Measurements from ENCODE around the gene GRM4.

GRM4 gene

DNA sequence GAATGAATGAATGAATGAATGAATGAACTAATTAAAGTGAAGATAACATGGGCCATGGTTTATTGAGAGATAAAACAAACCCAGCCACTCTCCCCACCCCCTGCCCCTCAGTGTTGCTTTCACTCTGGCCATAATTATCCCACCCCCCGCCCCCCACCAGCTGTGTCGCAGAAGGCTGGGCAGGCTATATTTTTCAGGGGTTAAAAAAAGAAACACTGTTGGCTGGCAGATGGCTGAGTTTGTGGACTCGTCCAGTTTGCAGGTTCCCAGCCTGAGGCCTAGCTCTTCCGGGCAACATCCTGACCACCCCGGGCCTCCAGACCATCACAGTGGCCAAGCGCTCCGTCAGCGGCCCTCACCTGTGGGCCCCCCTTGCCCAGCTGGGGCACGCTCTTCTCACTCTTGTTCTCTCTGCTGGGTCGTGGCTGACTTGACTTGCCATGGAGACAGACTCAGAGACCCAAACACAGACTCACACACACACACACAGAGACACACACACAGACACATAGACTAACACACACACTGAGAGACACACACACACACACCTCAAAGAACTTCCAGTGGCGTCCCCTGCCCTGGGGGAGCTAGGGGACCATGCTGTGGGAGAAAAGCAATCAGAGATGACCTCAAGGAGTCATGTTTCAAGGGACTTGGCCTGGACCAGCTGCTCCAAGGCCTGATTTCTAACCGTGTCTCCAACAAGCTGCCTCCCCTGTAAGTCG, 2.2 kb upstream of the GRM4 start:
- no peak overlapping the region for H3K4me3 ChIP-seq
- no peak for TF ChIP-seq FOXP2 (optimal IDR thresholded peaks at IDR 0.05; ENCODE audit: control extremely low read depth, extremely low read length, insufficient read depth)
- H3K36me3 ChIP-seq (ENCODE audit: insufficient read depth, low read length), result no peaks in the 10 kb centered on the region
- DNase-seq (ENCODE audit: low read depth, low spot score), result no peak
- H3K27ac ChIP-seq, result no peak overlapping the region
- H3K9me3 ChIP-seq (ENCODE audit: low read depth, low read length), result no peaks in the 10 kb centered on the region
- H3K9ac ChIP-seq (ENCODE audit: insufficient read length), result no peak overlapping the region

DNA sequence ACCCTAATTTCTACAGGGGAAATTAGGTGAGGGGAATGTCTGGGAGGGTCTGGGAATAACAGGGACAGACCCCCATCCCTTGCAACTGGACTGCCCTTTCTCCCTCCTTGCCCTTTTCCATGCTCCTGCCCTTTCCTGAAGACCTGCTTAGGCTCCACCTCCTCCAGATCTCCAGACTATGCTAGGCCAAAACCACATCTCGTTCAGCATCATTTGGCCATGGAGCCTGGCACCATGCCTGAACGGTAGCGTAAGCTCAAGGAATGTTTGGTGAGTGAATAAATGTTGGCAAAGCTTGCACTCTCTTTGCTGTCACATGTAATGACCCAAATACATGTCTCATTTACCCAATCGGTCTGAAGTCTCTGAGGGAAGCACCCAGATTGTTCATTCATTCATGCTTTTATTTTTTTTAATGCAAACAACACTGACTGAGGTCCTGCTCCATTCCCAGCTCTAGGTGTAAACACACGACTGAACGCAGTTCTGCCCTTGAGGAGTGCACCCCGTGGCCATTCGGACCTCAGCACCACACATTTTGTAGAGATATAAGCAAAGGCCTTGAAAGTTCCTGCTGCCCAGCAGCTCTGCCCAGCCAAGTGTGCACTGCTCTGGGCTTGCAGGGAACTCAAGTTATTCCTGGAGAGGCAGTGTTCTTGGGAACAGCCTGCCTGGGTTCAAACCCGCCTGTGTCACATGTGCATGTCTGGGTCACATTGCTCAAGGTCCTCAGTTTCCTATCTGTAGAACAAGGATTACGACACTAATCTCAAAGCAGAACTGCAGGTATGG, 1.1 kb upstream of the GRM4 start:
- Histone ChIP-seq H3K9ac (ENCODE audit: insufficient read length) (no peak overlapping the region), H3K36me3 (ENCODE audit: insufficient read depth, low read length) (no peaks in the 10 kb centered on the region), H3K27ac (no peak overlapping the region), H3K4me3 (no peak overlapping the region), H3K9me3 (ENCODE audit: low read depth, low read length) (no peaks in the 10 kb centered on the region)
- no peak for DNase-seq (ENCODE audit: low read depth, low spot score)
- TF ChIP-seq EZH2 (IDR thresholded peaks at IDR 0.05), result no peak
- TF ChIP-seq POLR2AphosphoS5 (IDR thresholded peaks at IDR 0.05; ENCODE audit: borderline replicate concordance, low read depth, low read length), result no peak
- TF ChIP-seq FOXP2 (optimal IDR thresholded peaks at IDR 0.05; ENCODE audit: control extremely low read depth, extremely low read length, insufficient read depth), result no peak

DNA sequence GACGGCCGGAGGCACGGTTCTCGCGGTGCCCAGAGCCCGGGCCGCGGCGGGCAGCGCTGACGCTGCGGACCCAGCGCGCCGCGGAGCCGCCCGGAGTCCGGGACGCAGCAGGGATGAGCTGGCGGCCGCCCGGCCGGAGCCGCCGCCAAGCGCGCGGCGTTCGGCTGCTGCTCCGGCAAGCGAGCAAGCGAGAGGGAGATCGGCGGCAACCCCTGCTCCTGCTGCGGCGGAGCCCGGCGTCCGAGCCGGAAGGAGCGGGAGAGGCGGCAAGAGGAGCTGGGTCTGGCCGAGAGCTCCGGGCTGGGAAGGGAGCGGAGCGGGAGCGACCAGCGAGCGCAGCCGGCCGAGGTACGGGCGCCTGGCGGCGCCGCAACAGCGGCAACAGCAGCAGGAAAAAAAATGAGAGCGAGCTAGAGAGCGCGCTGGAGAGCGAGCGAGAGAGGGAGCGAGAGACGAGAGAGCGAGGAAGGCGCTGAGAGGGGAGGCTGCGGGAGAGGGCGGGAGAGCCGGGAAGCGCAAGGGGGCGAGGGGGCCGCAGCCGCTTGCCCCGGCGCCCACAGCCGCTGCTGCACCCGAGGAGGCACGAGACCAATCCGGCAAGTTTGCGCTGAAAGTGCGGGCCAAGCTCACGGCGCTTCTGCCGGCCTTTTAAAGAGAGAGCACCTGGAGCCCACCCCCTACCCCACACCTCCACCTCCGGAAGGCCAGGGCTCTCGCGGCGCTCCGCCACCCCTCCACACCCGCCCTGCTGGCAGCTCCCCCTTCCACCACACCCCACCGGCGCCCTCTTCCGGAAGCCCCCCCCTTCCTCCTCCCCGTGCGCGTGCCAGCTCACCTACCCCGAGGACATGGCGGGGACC, 496 bp downstream of the GRM4 start:
- Histone ChIP-seq H3K36me3 (ENCODE audit: insufficient read depth, low read length) (no peaks in the 10 kb centered on the region), H3K9ac (ENCODE audit: insufficient read length) (no peak overlapping the region), H3K4me3 (peak overlapping the region; percentile 71), H3K9me3 (ENCODE audit: low read depth, low read length) (no peaks in the 10 kb centered on the region), H3K27ac (no peak overlapping the region)
- TF ChIP-seq POLR2AphosphoS5 (IDR thresholded peaks at IDR 0.05; ENCODE audit: borderline replicate concordance, low read depth, low read length) (no peak), EZH2 (IDR thresholded peaks at IDR 0.05) (peak; percentile 46), FOXP2 (optimal IDR thresholded peaks at IDR 0.05; ENCODE audit: control extremely low read depth, extremely low read length, insufficient read depth) (no peak)
- no peak for DNase-seq (ENCODE audit: low read depth, low spot score)

DNA sequence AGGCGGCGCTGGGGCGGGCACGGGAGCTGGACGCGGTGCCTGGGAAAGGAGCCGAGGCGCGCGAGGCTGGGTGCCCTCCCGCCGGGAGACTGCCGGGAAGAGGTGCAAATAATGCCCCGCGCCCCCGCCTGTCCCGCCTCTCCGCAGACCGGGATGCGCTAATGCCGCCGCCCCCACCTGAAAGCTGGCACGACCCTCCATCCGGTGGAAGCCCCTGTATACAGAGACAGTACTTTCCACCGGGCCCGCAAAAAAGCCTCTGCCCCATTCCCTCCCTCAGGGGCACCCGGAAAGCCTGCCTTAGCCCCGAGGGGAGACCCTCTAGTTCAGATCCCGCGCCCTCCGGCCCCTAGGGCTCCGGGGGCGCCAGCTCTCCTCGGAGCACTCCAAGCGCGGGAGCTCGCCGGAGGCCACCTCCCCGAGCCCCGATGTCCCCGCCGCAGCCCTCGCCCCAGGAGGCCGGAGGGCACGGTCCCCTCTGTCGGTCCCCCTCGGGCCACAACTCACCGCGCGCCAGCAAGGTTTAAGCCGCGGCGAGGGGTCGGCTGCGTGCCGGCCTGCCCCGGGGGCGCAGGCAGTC, 1.2 kb downstream of the GRM4 start:
- Histone ChIP-seq H3K4me3 (peak overlapping the region; percentile 71), H3K9ac (ENCODE audit: insufficient read length) (no peak overlapping the region), H3K27ac (no peak overlapping the region), H3K9me3 (ENCODE audit: low read depth, low read length) (no peaks in the 10 kb centered on the region), H3K36me3 (ENCODE audit: insufficient read depth, low read length) (no peaks in the 10 kb centered on the region)
- TF ChIP-seq FOXP2 (optimal IDR thresholded peaks at IDR 0.05; ENCODE audit: control extremely low read depth, extremely low read length, insufficient read depth), result no peak
- peak; percentile 3 for TF ChIP-seq EZH2 (IDR thresholded peaks at IDR 0.05)
- DNase-seq (ENCODE audit: low read depth, low spot score), result no peak

DNA sequence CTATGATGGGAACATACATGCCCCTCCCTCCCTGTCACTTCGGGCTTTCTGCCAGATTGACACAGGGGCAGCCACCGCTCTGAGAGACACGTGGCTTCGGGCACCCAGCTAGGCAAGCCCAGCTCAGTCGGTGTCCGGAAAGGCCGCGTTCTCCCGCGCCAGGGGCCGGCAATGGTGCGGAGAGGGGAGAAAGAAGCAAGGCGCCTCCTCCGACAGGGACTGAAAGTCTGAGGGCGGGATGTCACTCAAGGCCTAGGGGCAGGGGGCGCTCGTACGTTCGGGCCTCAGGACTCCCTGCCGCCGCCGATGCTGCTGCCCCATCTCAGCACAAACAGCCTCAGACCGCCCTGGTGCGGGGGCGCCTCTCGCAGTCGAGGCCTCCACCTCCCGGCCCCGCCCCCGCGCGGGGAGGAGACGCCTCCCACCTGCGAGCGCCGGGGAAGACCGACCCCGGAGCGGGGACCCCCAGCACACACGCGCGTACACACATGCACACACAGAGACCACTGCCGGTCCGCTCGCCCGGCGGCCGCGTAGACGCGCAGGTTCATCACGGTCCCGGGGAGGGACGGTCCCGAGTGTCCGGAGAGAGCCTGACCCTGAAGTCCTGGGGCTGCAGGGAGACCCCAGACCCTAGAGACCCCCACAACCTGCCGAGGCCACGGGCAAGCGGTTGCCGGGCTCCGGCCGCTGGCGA, 1.9 kb downstream of the GRM4 start:
- no peak overlapping the region for H3K9ac ChIP-seq (ENCODE audit: insufficient read length)
- H3K4me3 ChIP-seq, result peak overlapping the region; percentile 71
- no peaks in the 10 kb centered on the region for H3K36me3 ChIP-seq (ENCODE audit: insufficient read depth, low read length)
- DNase-seq (ENCODE audit: low read depth, low spot score), result no peak
- TF ChIP-seq EZH2 (IDR thresholded peaks at IDR 0.05), result peak; percentile 83
- no peak for TF ChIP-seq POLR2AphosphoS5 (IDR thresholded peaks at IDR 0.05; ENCODE audit: borderline replicate concordance, low read depth, low read length)
- no peak for TF ChIP-seq FOXP2 (optimal IDR thresholded peaks at IDR 0.05; ENCODE audit: control extremely low read depth, extremely low read length, insufficient read depth)
- no peaks in the 10 kb centered on the region for H3K9me3 ChIP-seq (ENCODE audit: low read depth, low read length)
- no peak overlapping the region for H3K27ac ChIP-seq

DNA sequence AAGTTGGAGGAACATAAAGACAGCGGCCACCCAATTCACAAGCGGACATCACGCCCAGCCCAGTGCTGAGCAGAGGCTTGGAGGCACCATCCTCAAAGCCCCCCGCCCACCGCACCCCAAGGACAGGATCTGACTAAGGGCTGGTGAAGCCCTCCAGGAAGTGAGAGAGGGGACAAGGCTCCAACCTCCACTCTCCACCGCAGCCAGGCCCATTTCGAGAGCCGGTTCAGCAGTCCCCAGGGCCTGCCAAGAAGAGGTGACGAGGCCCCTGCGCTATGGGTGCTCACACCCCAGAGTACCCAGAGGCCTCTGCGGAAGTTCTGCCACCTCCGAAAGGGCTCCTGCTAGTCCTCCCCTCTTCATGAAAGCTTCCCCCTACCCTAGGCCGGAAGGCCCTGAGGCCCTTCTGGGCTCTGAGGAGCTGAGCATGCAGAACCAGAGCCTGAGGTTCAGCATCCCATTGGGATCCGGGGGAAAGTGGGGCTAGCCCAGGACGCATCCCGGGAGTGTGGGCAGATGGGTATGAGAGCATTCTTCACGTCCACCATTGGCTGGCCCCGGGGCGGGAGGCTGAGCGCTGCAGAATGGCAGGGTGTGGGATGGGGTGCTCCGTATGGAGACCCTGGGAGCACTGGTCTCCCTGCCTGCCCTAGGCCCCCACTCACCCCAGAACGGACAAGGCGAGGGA, 2.5 kb downstream of the GRM4 start:
- H3K9ac ChIP-seq (ENCODE audit: insufficient read length), result no peak overlapping the region
- no peak for TF ChIP-seq EZH2 (IDR thresholded peaks at IDR 0.05)
- no peak for TF ChIP-seq FOXP2 (optimal IDR thresholded peaks at IDR 0.05; ENCODE audit: control extremely low read depth, extremely low read length, insufficient read depth)
- no peak for TF ChIP-seq POLR2AphosphoS5 (IDR thresholded peaks at IDR 0.05; ENCODE audit: borderline replicate concordance, low read depth, low read length)
- H3K9me3 ChIP-seq (ENCODE audit: low read depth, low read length), result no peaks in the 10 kb centered on the region
- H3K4me3 ChIP-seq, result peak overlapping the region; percentile 71
- DNase-seq (ENCODE audit: low read depth, low spot score), result no peak
- H3K36me3 ChIP-seq (ENCODE audit: insufficient read depth, low read length), result no peaks in the 10 kb centered on the region
- H3K27ac ChIP-seq, result no peak overlapping the region

All from SK-N-MC (cell line).